GM06990 (cell line): ENCODE data around the gene EIF4G2.

ENCODE experiments used
- DNase-seq: peaks from one replicate; pipeline ENCODE4 v3.0.0-alpha.2; 2011; ENCODE audit not compliant: insufficient read length; ENCODE audit errors: extremely low read depth
- H3K27me3 ChIP-seq: replicated peaks from 2 replicates; pipeline ENCODE4 v1.6.0; 2011; ENCODE audit warnings: low read length; ENCODE audit not compliant: control insufficient read depth, insufficient read depth
- H3K36me3 ChIP-seq: 2 replicates; pipeline ENCODE4 v1.5.1; 2011; ENCODE audit warnings: low read length; ENCODE audit not compliant: control insufficient read depth, insufficient read depth
- H3K4me3 ChIP-seq: replicated peaks from 2 replicates; pipeline ENCODE4 v1.5.1; 2011; ENCODE audit warnings: low read depth, mild to moderate bottlenecking, control low read depth, low read length
- TF ChIP-seq, protein P1 (sequence below): IDR thresholded peaks from 2 replicates; pipeline ENCODE4 v1.5.1; 2011; ENCODE audit warnings: low read length, control low read depth, mild to moderate bottlenecking, inconsistent platforms; ENCODE audit not compliant: insufficient read depth, poor library complexity, severe bottlenecking

Gene EIF4G2

DNA sequence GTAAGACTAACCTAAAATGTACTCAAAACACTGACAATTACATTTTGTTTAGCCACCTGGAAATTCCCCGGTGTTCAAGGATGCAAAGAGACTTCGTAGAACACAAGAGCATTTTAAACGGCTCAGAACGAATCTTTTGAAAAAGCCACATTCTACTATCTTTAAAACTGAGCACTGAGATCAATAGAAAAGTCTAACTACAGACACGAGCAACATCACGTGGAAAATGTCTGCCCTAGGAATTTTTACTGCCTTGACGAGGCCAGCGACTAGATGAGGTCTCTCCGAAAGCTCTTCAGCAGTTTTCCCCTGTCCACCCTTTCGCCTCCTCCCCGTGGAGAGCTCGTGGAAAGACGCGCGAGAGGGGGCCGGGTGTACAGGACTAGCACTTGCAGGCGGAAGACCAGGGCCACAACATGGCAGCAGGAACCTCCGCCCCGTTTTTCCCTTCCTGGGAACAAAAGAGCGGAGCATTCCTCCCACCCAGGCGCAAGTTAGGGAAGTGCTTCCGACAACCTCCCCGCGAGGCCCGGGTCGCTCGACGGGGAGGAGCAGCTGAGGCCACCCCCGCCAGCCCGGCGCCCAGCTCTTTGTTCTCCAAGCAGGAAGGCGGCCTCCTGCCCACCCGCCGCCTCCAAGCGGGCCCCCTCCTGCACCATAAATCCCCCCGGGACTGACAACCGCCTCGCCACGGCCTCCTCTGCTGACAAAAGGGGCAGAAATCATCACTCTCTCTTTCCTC lies 1.1 kb downstream of the EIF4G2 start:
- DNase-seq, result peak; percentile 72
- Histone ChIP-seq H3K36me3 (peaks cover 20% of the 10 kb centered on the region), H3K27me3 (no peaks in the 10 kb centered on the region), H3K4me3 (peak overlapping the region; percentile 100)
- TF ChIP-seq, protein P1, sequence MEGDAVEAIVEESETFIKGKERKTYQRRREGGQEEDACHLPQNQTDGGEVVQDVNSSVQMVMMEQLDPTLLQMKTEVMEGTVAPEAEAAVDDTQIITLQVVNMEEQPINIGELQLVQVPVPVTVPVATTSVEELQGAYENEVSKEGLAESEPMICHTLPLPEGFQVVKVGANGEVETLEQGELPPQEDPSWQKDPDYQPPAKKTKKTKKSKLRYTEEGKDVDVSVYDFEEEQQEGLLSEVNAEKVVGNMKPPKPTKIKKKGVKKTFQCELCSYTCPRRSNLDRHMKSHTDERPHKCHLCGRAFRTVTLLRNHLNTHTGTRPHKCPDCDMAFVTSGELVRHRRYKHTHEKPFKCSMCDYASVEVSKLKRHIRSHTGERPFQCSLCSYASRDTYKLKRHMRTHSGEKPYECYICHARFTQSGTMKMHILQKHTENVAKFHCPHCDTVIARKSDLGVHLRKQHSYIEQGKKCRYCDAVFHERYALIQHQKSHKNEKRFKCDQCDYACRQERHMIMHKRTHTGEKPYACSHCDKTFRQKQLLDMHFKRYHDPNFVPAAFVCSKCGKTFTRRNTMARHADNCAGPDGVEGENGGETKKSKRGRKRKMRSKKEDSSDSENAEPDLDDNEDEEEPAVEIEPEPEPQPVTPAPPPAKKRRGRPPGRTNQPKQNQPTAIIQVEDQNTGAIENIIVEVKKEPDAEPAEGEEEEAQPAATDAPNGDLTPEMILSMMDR, result no peak

DNA sequence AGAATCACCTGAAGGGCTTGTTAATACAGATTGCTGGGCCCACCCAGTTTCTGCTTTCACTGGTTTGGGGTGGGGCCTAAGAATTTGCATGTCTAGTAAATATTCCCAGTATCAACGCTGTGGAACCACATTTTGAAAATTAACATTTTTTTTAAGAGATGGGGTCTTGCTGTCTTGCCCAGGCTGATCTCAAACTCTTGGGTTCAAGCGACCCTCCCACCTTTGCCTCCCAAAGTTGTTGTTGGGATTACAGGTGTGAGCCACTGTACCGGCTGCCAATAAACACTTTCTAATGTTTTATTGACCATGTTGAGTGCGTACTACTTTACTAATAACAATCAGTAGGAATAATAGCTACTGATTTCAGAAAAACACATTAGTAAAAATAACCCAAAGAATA lies 2.5 kb downstream of the EIF4G2 start:
- TF ChIP-seq, protein P1, result no peak
- no peak overlapping the region for H3K4me3 ChIP-seq

DNA sequence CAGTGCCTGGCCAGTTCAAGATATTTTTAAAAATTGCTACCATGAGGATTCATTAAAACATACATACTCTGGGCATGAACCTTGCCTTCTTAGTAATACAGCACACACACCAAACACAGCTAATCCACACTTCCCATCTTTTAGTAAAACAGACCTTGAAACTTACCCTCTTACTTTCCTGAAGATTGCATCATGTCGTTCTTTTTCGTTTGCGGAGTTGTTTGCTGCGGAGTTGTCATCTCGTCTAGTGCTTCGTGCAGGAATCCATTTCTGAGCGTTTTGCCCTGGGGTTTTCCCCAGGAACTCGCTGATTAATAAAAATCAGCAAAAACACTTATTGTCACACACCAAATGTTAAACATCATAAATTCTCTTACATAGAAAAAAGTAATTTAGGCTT lies 3.0 kb downstream of the EIF4G2 start:
- TF ChIP-seq, protein P1, result no peak
- peaks cover 26% of the 10 kb centered on the region for H3K36me3 ChIP-seq
- no peak overlapping the region for H3K4me3 ChIP-seq
- DNase-seq, result no peak
- no peaks in the 10 kb centered on the region for H3K27me3 ChIP-seq

More for the DNA sequence above, 2.5 kb downstream of the EIF4G2 start:
- no peak for DNase-seq
- Histone ChIP-seq H3K27me3 (no peaks in the 10 kb centered on the region), H3K36me3 (peaks cover 25% of the 10 kb centered on the region)

DNA sequence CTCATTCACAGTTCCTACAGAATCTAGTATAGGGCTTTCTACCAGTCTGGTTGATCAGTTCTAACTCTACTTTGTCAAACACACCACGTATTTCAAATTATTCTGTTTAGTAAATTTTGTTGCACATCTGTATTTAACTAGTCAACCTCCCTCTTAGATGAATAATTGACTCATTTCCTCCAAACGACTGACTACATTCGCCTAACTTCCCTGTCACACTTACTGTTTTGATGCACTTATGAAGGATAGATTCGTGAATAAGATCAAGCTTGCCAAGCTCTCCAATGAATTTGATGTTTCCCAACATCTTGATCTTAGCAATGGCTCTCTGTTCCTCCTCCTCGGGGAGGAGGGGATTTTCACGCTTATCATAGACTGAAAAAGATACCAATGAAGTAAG lies 5.0 kb downstream of the EIF4G2 start:
- no peak overlapping the region for H3K4me3 ChIP-seq
- TF ChIP-seq, protein P1, result no peak
- H3K27me3 ChIP-seq, result no peaks in the 10 kb centered on the region
- peaks cover 37% of the 10 kb centered on the region for H3K36me3 ChIP-seq
- no peak for DNase-seq

DNA sequence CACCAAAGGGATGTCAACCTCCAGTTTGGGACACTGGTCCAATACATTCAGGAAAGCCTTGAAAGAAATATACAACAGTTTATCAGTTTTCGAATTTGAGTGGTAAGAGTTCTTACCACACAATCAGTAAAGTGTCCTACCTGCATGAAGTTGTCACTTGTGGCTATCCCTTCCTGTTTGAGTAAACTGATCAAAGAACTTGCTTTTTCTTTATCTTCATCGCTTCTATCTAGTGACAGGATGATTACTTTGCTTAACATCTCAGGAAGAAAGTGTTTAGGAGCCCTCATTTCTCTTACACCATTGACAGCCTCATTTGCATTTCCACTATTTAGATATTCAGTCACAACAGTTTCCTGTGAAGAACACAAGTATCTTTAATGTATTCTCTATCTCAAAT lies 8.4 kb downstream of the EIF4G2 start:
- no peaks in the 10 kb centered on the region for H3K27me3 ChIP-seq
- peaks cover 42% of the 10 kb centered on the region for H3K36me3 ChIP-seq
- no peak for DNase-seq
- H3K4me3 ChIP-seq, result no peak overlapping the region
- TF ChIP-seq, protein P1, result no peak
